HepG2 (cell line): ENCODE results near the gene RPS25. TPM values are rescaled to one million over a fixed set of nuclear protein-coding genes. Genes with fewer than 3 reads are reported as not detected.
A peak's percentile ranks its signal among the peaks of the same experiment; 100 is the strongest.

Experiments
- AKAP8 ChIP-seq: sonication (generic); formaldehyde crosslinking; IDR thresholded peaks from 2 replicates; pipeline ENCODE4 v1.5.1; 2020; ENCODE audit warnings: mild to moderate bottlenecking, missing genetic modification reagents
- ARNTL ChIP-seq: sonication (generic); formaldehyde crosslinking; IDR thresholded peaks from 2 replicates; pipeline ENCODE4 v1.4.0; 2020; ENCODE audit warnings: mild to moderate bottlenecking, missing genetic modification reagents
- ATRX ChIP-seq: sonication (generic); formaldehyde crosslinking; IDR thresholded peaks from 2 replicates; pipeline ENCODE4 v1.4.0; 2020; ENCODE audit warnings: missing genetic modification reagents, borderline replicate concordance
- HNF1A ChIP-seq, 2 experiments: sonication (generic) in 1 of 2; formaldehyde crosslinking in 1 of 2; IDR thresholded peaks; 2 replicates each; pipeline versions ENCODE4 v1.4.0 to v1.6.1; 2016 to 2020; ENCODE audit warnings: borderline replicate concordance in 1 of 2, low read depth in 1 of 2, mild to moderate bottlenecking in 1 of 2, missing genetic modification reagents in 1 of 2
- IKZF5 ChIP-seq: IDR thresholded peaks from 2 replicates; pipeline ENCODE4 v1.6.1; 2018; ENCODE audit warnings: missing genetic modification reagents, mild to moderate bottlenecking, missing compliant biosample characterization
- KMT2A ChIP-seq: sonication (generic); formaldehyde crosslinking; IDR thresholded peaks from 2 replicates; pipeline ENCODE4 v1.4.0; 2020; ENCODE audit warnings: missing genetic modification reagents
- PLRG1 ChIP-seq: fragments of 450-650 bp; conservative IDR thresholded peaks from 2 replicates; pipeline ENCODE4 v1.6.1; 2016
- SMC3 ChIP-seq: IDR thresholded peaks from 2 replicates; pipeline ENCODE4 v1.6.1; 2011; ENCODE audit warnings: low read length, improper control_type of control experiment
- ZFP36 ChIP-seq: fragments of 150-350 bp; IDR thresholded peaks from 2 replicates; pipeline ENCODE4 v1.6.1; 2018; ENCODE audit warnings: borderline replicate concordance, low read length, low read depth; ENCODE audit not compliant: partially characterized antibody
- ZNF333 ChIP-seq: sonication (generic); formaldehyde crosslinking; IDR thresholded peaks from 2 replicates; pipeline ENCODE4 v1.4.0; 2020; ENCODE audit warnings: mild to moderate bottlenecking, missing genetic modification reagents, borderline replicate concordance
- ZNF407 ChIP-seq: sonication (generic); formaldehyde crosslinking; IDR thresholded peaks from one replicate; pipeline ENCODE4 v1.5.1; 2020; ENCODE audit warnings: mild to moderate bottlenecking, missing genetic modification reagents; ENCODE audit errors: not compliant biosample characterization
- polyA plus RNA-seq, 8 experiments: library from polyadenylated mRNA; depleted of rRNA in 3 of 8; stranded (reverse) in 7 of 8; unstranded in 1 of 8; fragments of >200 nt; fragmentation: Illumina TruSeq in 4 of 8; extraction: Trizol in 4 of 8; gene quantifications; 2 replicates each; pipeline versions ENCODE4 v1.2.1 to v1.2.3, GENCODE V29; 2011 to 2016; ENCODE audit warnings: low read depth in 4 of 8, missing spikeins in 1 of 8, mixed read lengths in 1 of 8; ENCODE audit not compliant: insufficient read depth in 1 of 8
- total RNA-seq, 5 experiments: library from RNA; depleted of rRNA; stranded (reverse); fragments of >200 nt; fragmentation: Illumina TruSeq; extraction: Trizol; gene quantifications; 2 replicates each; pipeline ENCODE4 v1.2.3, GENCODE V29; 2016; ENCODE audit warnings: low read depth in 1 of 5
- TF ChIP-seq, protein P1 (sequence below): sonication (generic); formaldehyde crosslinking; conservative IDR thresholded peaks from 2 replicates; pipeline ENCODE4 v1.4.0; 2020; ENCODE audit warnings: mild to moderate bottlenecking, missing genetic modification reagents, moderate library complexity

The RPS25 gene
- total and polyA plus RNA-seq, 2 of the 13 experiments (the other 11 are each of a cell fraction or from before 2014, with no cell fraction given): 839 to 1,415 TPM

DNA sequence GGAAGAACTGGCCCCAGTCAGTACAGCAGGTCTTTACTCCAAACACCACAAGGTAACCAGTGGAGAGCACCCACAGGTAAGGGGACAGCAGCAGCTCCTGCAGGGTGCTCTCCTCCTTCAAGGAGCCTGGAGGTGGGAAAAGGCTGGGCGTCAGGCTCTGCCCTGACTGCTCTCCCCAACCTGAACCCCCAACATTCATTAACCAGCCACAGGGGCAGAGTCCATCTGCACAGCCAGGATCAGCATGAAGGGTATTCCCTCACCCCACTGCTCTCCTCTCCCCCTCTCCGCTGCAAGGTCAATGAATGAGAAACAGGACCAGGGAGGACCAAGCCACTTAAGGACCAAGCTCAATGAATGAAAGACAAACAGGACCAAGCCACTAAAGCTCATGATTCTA lies 8.8 kb upstream of the RPS25 start (continued):
- TF ChIP-seq ZNF333 (CRISPR knock-in tag) (no peak), ZNF407 (CRISPR knock-in tag) (no peak), SMC3 (no peak), HNF1A (IDR thresholded peaks at IDR 0.05; ENCODE audit: low read depth) (peak; percentile 79), HNF1A (CRISPR knock-in tag; IDR thresholded peaks at IDR 0.05; ENCODE audit: borderline replicate concordance) (peak; percentile 73; the same call in 1 of the 2 replicates), ZFP36 (no peak), IKZF5 (CRISPR knock-in tag) (no peak), PLRG1 (no peak), ATRX (CRISPR knock-in tag) (no peak), AKAP8 (CRISPR knock-in tag) (0 out of 2 replicates have a peak, but pooled peaks have one; percentile 58), ARNTL (CRISPR knock-in tag) (no peak), KMT2A (CRISPR knock-in tag) (no peak)
- TF ChIP-seq, protein P1, sequence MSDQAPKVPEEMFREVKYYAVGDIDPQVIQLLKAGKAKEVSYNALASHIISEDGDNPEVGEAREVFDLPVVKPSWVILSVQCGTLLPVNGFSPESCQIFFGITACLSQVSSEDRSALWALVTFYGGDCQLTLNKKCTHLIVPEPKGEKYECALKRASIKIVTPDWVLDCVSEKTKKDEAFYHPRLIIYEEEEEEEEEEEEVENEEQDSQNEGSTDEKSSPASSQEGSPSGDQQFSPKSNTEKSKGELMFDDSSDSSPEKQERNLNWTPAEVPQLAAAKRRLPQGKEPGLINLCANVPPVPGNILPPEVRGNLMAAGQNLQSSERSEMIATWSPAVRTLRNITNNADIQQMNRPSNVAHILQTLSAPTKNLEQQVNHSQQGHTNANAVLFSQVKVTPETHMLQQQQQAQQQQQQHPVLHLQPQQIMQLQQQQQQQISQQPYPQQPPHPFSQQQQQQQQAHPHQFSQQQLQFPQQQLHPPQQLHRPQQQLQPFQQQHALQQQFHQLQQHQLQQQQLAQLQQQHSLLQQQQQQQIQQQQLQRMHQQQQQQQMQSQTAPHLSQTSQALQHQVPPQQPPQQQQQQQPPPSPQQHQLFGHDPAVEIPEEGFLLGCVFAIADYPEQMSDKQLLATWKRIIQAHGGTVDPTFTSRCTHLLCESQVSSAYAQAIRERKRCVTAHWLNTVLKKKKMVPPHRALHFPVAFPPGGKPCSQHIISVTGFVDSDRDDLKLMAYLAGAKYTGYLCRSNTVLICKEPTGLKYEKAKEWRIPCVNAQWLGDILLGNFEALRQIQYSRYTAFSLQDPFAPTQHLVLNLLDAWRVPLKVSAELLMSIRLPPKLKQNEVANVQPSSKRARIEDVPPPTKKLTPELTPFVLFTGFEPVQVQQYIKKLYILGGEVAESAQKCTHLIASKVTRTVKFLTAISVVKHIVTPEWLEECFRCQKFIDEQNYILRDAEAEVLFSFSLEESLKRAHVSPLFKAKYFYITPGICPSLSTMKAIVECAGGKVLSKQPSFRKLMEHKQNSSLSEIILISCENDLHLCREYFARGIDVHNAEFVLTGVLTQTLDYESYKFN (CRISPR knock-in tag): peak; percentile 81
